SU-DHL-6 (cell line): ENCODE measurements around the gene INPP5A.

Experiments used
- H2AFZ ChIP-seq: fragments of 200-600 bp; sonication (generic); 2 replicates; pipeline ENCODE4 v1.6.1; 2014; ENCODE audit warnings: low read depth, mild to moderate bottlenecking, moderate library complexity, mixed read lengths, antibody characterized with exemption, low read length; ENCODE audit not compliant: severe bottlenecking
- H3F3A ChIP-seq: fragments of 200-600 bp; shearing (Covaris generic); 2 replicates; pipeline ENCODE4 v1.6.0; 2016; ENCODE audit warnings: antibody characterized with exemption, mild to moderate bottlenecking; ENCODE audit not compliant: insufficient read depth
- H3K27ac ChIP-seq: fragments of 200-600 bp; sonication (generic); 2 replicates; pipeline ENCODE4 v1.5.1; 2016; ENCODE audit warnings: low read depth, mild to moderate bottlenecking, low read length, moderate library complexity, mixed read lengths
- H3K27me3 ChIP-seq: fragments of 200-600 bp; sonication (generic), shearing (Covaris generic); 2 replicates; pipeline ENCODE4 v1.6.0; 2014; ENCODE audit warnings: mild to moderate bottlenecking, low read length
- H3K36me3 ChIP-seq: fragments of 200-600 bp; sonication (generic); 2 replicates; pipeline ENCODE4 v1.6.1; 2014; ENCODE audit warnings: mild to moderate bottlenecking, low read length, mixed read lengths
- H3K4me2 ChIP-seq: fragments of 300-600, 200-600 bp; shearing (Covaris generic), sonication (generic); 2 replicates; pipeline ENCODE4 v1.6.0; 2014; ENCODE audit warnings: low read length, low read depth, mild to moderate bottlenecking; ENCODE audit not compliant: poor library complexity, severe bottlenecking
- H3K4me3 ChIP-seq: fragments of 200-600 bp; sonication (generic); 2 replicates; pipeline ENCODE4 v1.5.1; 2014; ENCODE audit warnings: antibody characterized with exemption, low read length, mild to moderate bottlenecking, mixed read lengths; ENCODE audit not compliant: insufficient read depth, poor library complexity, severe bottlenecking
- H3K79me2 ChIP-seq: fragments of 200-600 bp; sonication (generic); 2 replicates; pipeline ENCODE4 v1.6.1; 2014; ENCODE audit warnings: mild to moderate bottlenecking, low read length, moderate library complexity; ENCODE audit not compliant: insufficient read depth
- H3K9ac ChIP-seq: fragments of 200-600 bp; sonication (generic); 2 replicates; pipeline ENCODE4 v1.7.0; 2014; ENCODE audit warnings: mild to moderate bottlenecking, low read length
- H3K9me2 ChIP-seq: fragments of 200-600 bp; sonication (generic); replicated peaks from 2 replicates; pipeline ENCODE4 v1.6.1; 2014; ENCODE audit warnings: low read length; ENCODE audit not compliant: insufficient read depth
- H3K9me3 ChIP-seq: fragments of 200-600 bp; sonication (generic); 2 replicates; pipeline ENCODE4 v1.6.1; 2014; ENCODE audit warnings: low read length, mixed read lengths; ENCODE audit not compliant: insufficient read depth
- H4K20me1 ChIP-seq: fragments of 200-600 bp; sonication (generic); 2 replicates; pipeline ENCODE4 v1.6.1; 2014; ENCODE audit warnings: low read depth, mild to moderate bottlenecking, antibody characterized with exemption, low read length, moderate library complexity, mixed read lengths
- CTCF ChIP-seq: fragments of 200-600 bp; sonication (generic); IDR thresholded peaks from one replicate; pipeline ENCODE4 v1.5.1; 2017; ENCODE audit warnings: antibody characterized with exemption, mild to moderate bottlenecking, low read length, moderate library complexity; ENCODE audit not compliant: insufficient read depth, poor library complexity, severe bottlenecking
- EZH2phosphoT487 ChIP-seq: fragments of 200-600 bp; sonication (generic), shearing (Covaris generic); conservative IDR thresholded peaks from 2 replicates; pipeline ENCODE4 v1.6.1; 2018; ENCODE audit warnings: mild to moderate bottlenecking, antibody characterized with exemption, low read length, moderate library complexity, mixed read lengths

The INPP5A gene

DNA sequence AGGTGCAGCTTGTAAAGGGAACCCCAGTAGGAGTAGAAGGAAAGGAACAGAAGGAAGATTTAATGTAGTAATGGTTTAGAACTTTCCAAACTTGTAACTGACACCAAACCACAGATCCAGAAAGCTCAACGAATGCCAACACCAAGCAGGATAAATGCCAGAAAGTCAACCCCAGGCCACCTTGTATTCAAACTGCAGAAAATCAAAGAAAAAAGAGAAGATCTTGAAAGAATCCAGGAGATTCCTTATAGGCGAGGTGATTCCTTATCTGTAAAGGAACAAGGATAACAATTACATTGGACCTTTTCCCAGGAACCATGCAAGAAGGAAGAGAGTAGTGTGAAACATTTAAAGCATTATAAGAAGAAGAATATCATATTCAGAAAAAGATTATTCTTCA lies 154.7 kb downstream of the INPP5A start:
- Histone ChIP-seq H3K79me2 (no peaks in the 10 kb centered on the region), H3K27me3 (no peaks in the 10 kb centered on the region), H3F3A (no peaks in the 10 kb centered on the region), H3K36me3 (no peaks in the 10 kb centered on the region), H3K27ac (no peak overlapping the region), H3K9me3 (no peaks in the 10 kb centered on the region), H4K20me1 (no peaks in the 10 kb centered on the region), H3K9me2 (no peaks in the 10 kb centered on the region), H2AFZ (no peak overlapping the region), H3K4me3 (no peak overlapping the region), H3K4me2 (no peak overlapping the region), H3K9ac (no peak overlapping the region)
- TF ChIP-seq EZH2phosphoT487 (no peak), CTCF (no peak)

- no peaks in the 10 kb centered on the region for H3K27me3 ChIP-seq
- H2AFZ ChIP-seq: no peak overlapping the region
- H3F3A ChIP-seq: no peaks in the 10 kb centered on the region
These were observed 156.1 kb downstream of the INPP5A start for GRCh38 chr10:132693676-132694075.

GRCh38 chr10:132696204-132696603 lies 158.6 kb downstream of the INPP5A start:
- no peaks in the 10 kb centered on the region for H3K9me3 ChIP-seq
- no peaks in the 10 kb centered on the region for H3K36me3 ChIP-seq
- no peak overlapping the region for H3K9ac ChIP-seq
- no peaks in the 10 kb centered on the region for H3K79me2 ChIP-seq
- no peak overlapping the region for H3K4me3 ChIP-seq
- H3K27ac ChIP-seq: no peak overlapping the region
- TF ChIP-seq EZH2phosphoT487: no peak
- TF ChIP-seq CTCF: no peak
- no peak overlapping the region for H2AFZ ChIP-seq
- no peak overlapping the region for H3K4me2 ChIP-seq
- no peaks in the 10 kb centered on the region for H3F3A ChIP-seq
- no peaks in the 10 kb centered on the region for H3K27me3 ChIP-seq
- H3K9me2 ChIP-seq: no peaks in the 10 kb centered on the region
- no peaks in the 10 kb centered on the region for H4K20me1 ChIP-seq

More at GRCh38 chr10:132693676-132694075, 156.1 kb downstream of the INPP5A start:
- H3K79me2 ChIP-seq: no peaks in the 10 kb centered on the region
- no peak overlapping the region for H3K27ac ChIP-seq
- no peak overlapping the region for H3K9ac ChIP-seq
- no peaks in the 10 kb centered on the region for H3K9me2 ChIP-seq
- no peak overlapping the region for H3K4me2 ChIP-seq
- no peaks in the 10 kb centered on the region for H3K36me3 ChIP-seq
- H3K4me3 ChIP-seq: no peak overlapping the region
- TF ChIP-seq CTCF (no peak), EZH2phosphoT487 (no peak)
- H4K20me1 ChIP-seq: no peaks in the 10 kb centered on the region
- H3K9me3 ChIP-seq: no peaks in the 10 kb centered on the region
